K562 (cell line): Measurements from ENCODE around the gene FMN1. TPM values are rescaled to one million over a fixed set of nuclear protein-coding genes. Genes with fewer than 3 reads are reported as not detected.
A peak's percentile ranks its signal among the peaks of the same experiment; 100 is the strongest.

Experiments
- ATF1 ChIP-seq, 2 experiments: fragments of 450-650 bp in 1 of 2; IDR thresholded peaks; 2 replicates each; pipeline ENCODE4 v1.6.1; 2016; ENCODE audit warnings: missing compliant biosample characterization in 1 of 2, missing genetic modification characterization in 1 of 2
- CREM ChIP-seq: IDR thresholded peaks from 2 replicates; pipeline ENCODE4 v1.6.1; 2014; ENCODE audit warnings: antibody characterized with exemption, low read depth
- EGR1 ChIP-seq: fragments of 450-650 bp; conservative IDR thresholded peaks from 2 replicates; pipeline ENCODE4 v1.6.1; 2017; ENCODE audit warnings: mild to moderate bottlenecking
- EZH2 ChIP-seq: IDR thresholded peaks from 2 replicates; pipeline ENCODE4 v1.6.1; 2012; ENCODE audit warnings: low read depth, mild to moderate bottlenecking, inconsistent platforms, low read length, borderline replicate concordance
- FOS ChIP-seq: IDR thresholded peaks from 3 replicates; pipeline ENCODE4 v1.6.1; 2011; ENCODE audit not compliant: insufficient read length; ENCODE audit errors: extremely low read depth
- HES1 ChIP-seq: fragments of 450-650 bp; IDR thresholded peaks from 2 replicates; pipeline ENCODE4 v1.6.1; 2016; ENCODE audit warnings: low read depth, mild to moderate bottlenecking, moderate library complexity
- PBX2 ChIP-seq, 2 experiments: IDR thresholded peaks in 1 of 2; conservative IDR thresholded peaks in 1 of 2; 2 replicates each; pipeline ENCODE4 v1.6.1; 2016; ENCODE audit warnings: low read depth in 2 of 2, mild to moderate bottlenecking in 1 of 2, missing compliant biosample characterization in 1 of 2, missing genetic modification characterization in 1 of 2, moderate library complexity in 1 of 2
- ZNF778 ChIP-seq: fragments of 450-650 bp; formaldehyde crosslinking; IDR thresholded peaks from 2 replicates; pipeline ENCODE4 v1.4.0; 2020; ENCODE audit warnings: mild to moderate bottlenecking, moderate library complexity
- polyA plus RNA-seq, 8 experiments: library from polyadenylated mRNA; depleted of rRNA in 4 of 8; stranded (reverse) in 5 of 8; unstranded in 3 of 8; fragments of >200 nt; fragmentation: Nextera tagmentation in 2 of 8; fragmentation: Illumina TruSeq in 1 of 8; extraction: Ambion mirVana in 2 of 8; extraction: Trizol in 1 of 8; gene quantifications; 2 replicates each; pipeline versions ENCODE4 v1.2.1 to v1.2.3, GENCODE V29; 2011 to 2014; ENCODE audit warnings: inconsistent platforms in 1 of 8, missing spikeins in 1 of 8
- total RNA-seq, 7 experiments: library from RNA; depleted of rRNA in 6 of 7; stranded (reverse); fragments of >200 nt in 6 of 7; fragmentation: Illumina TruSeq in 2 of 7; extraction: Trizol in 2 of 7; gene quantifications; 2 replicates each; pipeline versions ENCODE4 v1.2.1 to v1.2.3, GENCODE V29; 2011 to 2021; ENCODE audit warnings: low replicate concordance in 1 of 7

FMN1 gene
- total and polyA plus RNA-seq, 9 of the 15 experiments (the other 6 are each of a cell fraction or from before 2014, with no cell fraction given), result 0.03 to 0.07 (median 0.04) TPM; not detected in 6

- TF ChIP-seq HES1 (peak; percentile 44; the same call in 1 of the 2 replicates), EZH2 (no peak), PBX2 (CRISPR knock-in tag; IDR thresholded peaks at IDR 0.05; ENCODE audit: low read depth) (peak; percentile 86), PBX2 (tag; conservative IDR thresholded peaks at IDR 0.05; ENCODE audit: low read depth) (peak; percentile 94), EGR1 (peak; percentile 40; the same call in 1 of the 2 replicates), CREM (0 out of 2 replicates have a peak, but pooled peaks have one; percentile 38), FOS (peak; percentile 83), ZNF778 (CRISPR knock-in tag) (no peak), ATF1 (CRISPR knock-in tag; IDR thresholded peaks at IDR 0.05) (no peak), ATF1 (tag; IDR thresholded peaks at IDR 0.05) (peak; percentile 88)
Measured at GRCh38 chr15:33194704-33195670, at the start of gene FMN1 (continued).
